Thyroid gland (tissue), 4 donors: ENCODE results near the gene RAB28.

Experiments
- POLR2A ChIP-seq, 2 donors: fragments of 450-650 bp; IDR thresholded peaks; one replicate each; pipeline ENCODE4 v1.6.1; 2017; ENCODE audit warnings: antibody characterized with exemption in 2 of 2, mild to moderate bottlenecking in 2 of 2, moderate library complexity in 1 of 2
- TF ChIP-seq, protein P1 (sequence below), 6 experiments: fragments of 200-600 bp in 3 of 6; fragments of 450-650 bp in 3 of 6; sonication (generic) in 3 of 6; IDR thresholded peaks; one replicate each; pipeline ENCODE4 v1.5.1; 2016 to 2019; ENCODE audit warnings: antibody characterized with exemption in 6 of 6, mild to moderate bottlenecking in 2 of 6, inconsistent platforms in 1 of 6, moderate library complexity in 1 of 6

DNA sequence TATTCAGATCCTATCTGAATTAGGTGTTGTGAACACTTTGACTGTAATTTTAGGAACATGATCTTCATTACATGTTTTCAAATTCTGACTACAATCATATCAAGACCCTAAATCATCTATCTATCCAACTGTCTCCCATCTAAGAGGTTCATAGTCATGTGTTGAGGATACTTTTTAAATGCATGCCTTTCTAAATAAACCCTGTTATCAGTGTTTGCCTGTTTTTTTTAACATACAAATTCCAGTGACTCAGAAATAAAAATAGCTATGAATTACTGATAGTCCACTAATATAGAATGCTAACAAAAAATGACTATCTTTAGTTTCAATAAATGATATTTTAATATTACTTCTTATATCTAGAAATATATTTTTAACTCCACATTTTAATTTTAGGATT is 8.0 kb downstream of the RAB28 start:
- no peak for TF ChIP-seq POLR2A (IDR thresholded peaks at IDR 0.05)
- TF ChIP-seq, protein P1, sequence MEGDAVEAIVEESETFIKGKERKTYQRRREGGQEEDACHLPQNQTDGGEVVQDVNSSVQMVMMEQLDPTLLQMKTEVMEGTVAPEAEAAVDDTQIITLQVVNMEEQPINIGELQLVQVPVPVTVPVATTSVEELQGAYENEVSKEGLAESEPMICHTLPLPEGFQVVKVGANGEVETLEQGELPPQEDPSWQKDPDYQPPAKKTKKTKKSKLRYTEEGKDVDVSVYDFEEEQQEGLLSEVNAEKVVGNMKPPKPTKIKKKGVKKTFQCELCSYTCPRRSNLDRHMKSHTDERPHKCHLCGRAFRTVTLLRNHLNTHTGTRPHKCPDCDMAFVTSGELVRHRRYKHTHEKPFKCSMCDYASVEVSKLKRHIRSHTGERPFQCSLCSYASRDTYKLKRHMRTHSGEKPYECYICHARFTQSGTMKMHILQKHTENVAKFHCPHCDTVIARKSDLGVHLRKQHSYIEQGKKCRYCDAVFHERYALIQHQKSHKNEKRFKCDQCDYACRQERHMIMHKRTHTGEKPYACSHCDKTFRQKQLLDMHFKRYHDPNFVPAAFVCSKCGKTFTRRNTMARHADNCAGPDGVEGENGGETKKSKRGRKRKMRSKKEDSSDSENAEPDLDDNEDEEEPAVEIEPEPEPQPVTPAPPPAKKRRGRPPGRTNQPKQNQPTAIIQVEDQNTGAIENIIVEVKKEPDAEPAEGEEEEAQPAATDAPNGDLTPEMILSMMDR (IDR thresholded peaks at IDR 0.05): no peak
